HEK293 (cell line): ENCODE measurements around the gene CEP350.

ENCODE experiments used
- GLIS2 ChIP-seq: fragments of 450-650 bp; formaldehyde crosslinking; IDR thresholded peaks from 2 replicates; pipeline ENCODE4 v1.5.1; 2016; ENCODE audit warnings: missing biosample characterization, missing genetic modification characterization
- MEIS1 ChIP-seq: sonication (generic); formaldehyde crosslinking; IDR thresholded peaks from 2 replicates; pipeline ENCODE4 v1.8.1; 2022; ENCODE audit warnings: missing genetic modification reagents, mild to moderate bottlenecking, borderline replicate concordance

DNA sequence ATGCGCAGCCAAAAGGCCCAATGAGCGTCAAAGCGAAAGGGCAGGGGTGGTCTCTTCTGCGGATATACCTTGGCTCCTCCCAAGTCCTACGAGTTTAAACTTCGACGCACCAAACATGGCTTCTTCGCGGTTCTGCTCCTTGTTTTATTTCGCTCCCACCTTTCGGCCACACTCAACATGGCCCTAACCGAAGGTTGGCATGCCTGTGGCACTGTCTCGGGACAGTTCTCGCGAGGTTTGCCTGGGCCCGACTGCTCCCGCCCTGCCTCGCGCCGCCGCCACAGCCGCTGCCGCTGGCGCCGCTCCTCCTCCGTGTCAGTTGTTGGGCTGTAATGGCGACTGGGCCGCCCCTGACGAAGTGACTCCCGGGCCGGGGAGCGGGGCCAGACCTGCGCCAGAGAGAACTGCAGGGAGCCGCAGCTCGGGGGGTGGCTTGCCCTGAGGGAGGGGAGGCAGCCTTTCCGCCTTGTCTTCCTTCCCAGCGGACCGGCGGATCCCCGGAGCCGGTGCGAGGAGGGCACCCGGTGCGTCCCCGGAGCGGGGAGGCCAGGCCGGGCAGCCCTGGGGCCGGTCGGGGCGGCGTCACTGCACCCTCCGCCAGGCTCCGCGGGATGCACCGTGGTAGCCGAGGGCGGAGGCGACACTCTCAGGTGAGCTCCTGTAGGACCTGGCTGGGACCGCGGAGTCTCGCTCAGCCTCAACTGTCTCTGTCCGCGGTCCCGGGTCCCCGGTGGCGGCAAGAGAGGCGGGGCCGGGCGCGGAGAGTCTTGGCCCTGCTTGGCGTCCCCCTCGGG is at the start of gene CEP350:
- no peak for TF ChIP-seq MEIS1 (CRISPR knock-in tag)
- TF ChIP-seq GLIS2 (tag by site-specific recombination), result peak; percentile 77
